PC-3 (cell line): ENCODE results near the gene NOTCH1.

Source experiments
- CTCF ChIP-seq: fragments of 300-600 bp; sonication (generic); conservative IDR thresholded peaks from 2 replicates; pipeline ENCODE4 v1.5.1; 2017; ENCODE audit warnings: antibody characterized with exemption, low read depth, mild to moderate bottlenecking, low read length
- EZH2 ChIP-seq: fragments of 300-600 bp; sonication (generic); IDR thresholded peaks from one replicate; pipeline ENCODE4 v1.6.1; 2017; ENCODE audit warnings: antibody characterized with exemption, mild to moderate bottlenecking, low read length; ENCODE audit not compliant: unreplicated experiment
- EZH2phosphoT487 ChIP-seq: fragments of 300-600 bp; sonication (generic); IDR thresholded peaks from 2 replicates; pipeline ENCODE4 v1.6.1; 2018; ENCODE audit warnings: mild to moderate bottlenecking, antibody characterized with exemption, low read length, borderline replicate concordance

- TF ChIP-seq CTCF: no peak
- no peak for TF ChIP-seq EZH2
- TF ChIP-seq EZH2phosphoT487: no peak
These were observed 52.3 kb downstream of the NOTCH1 start for GRCh38 chr9:136493567-136493971.
